MV-4-11 (cell line): Measurements from ENCODE around the gene FCGBP.
A peak's percentile ranks its signal among the peaks of the same experiment; 100 is the strongest.
"Not testable (repeated sequence)": the region's sequence is repeated elsewhere in the genome, so short reads cannot be mapped to it uniquely, and the experiment has no call there.

Experiments used
- DNase-seq: peaks from one replicate; lab custom pipeline; 2025; lab: John Stamatoyannopoulos, UW

FCGBP gene

GRCh38 chr19:39934584-39935363 lies at the start of gene FCGBP:
Gene FCGBP (minus strand): TSS chr19:39934634.
- no peak for DNase-seq

- no peak for DNase-seq
Measured at GRCh38 chr19:39983695-39984300, 49.4 kb upstream of the FCGBP start.

GRCh38 chr19:39982883-39983282 lies 48.4 kb upstream of the FCGBP start:
- no peak for DNase-seq

GRCh38 chr19:39974377-39975155 lies 40.1 kb upstream of the FCGBP start:
- no peak for DNase-seq

GRCh38 chr19:39971380-39972035 lies 37.1 kb upstream of the FCGBP start:
- no peak for DNase-seq

- peak; percentile 100 for DNase-seq
Measured at GRCh38 chr19:39970675-39971379, 36.4 kb upstream of the FCGBP start, which contains the start of gene PSMC4. Gene PSMC4 (plus strand): TSS chr19:39971165. CDS start chr19:39971203, 38 bp downstream.

- peak; percentile 61 for DNase-seq
Measured at GRCh38 chr19:39970425-39970674, 35.9 kb upstream of the FCGBP start.

GRCh38 chr19:39969681-39970424 lies 35.4 kb upstream of the FCGBP start:
- DNase-seq = no peak

- no peak for DNase-seq
Measured at GRCh38 chr19:39969266-39969665, 34.8 kb upstream of the FCGBP start.

- DNase-seq = no peak
Measured at GRCh38 chr19:39968789-39969188, 34.4 kb upstream of the FCGBP start.

- no peak for DNase-seq
Measured at GRCh38 chr19:39967561-39967960, 33.1 kb upstream of the FCGBP start.

GRCh38 chr19:39966617-39967016 lies 32.2 kb upstream of the FCGBP start:
- DNase-seq = no peak

- DNase-seq = no peak
Measured at GRCh38 chr19:39963898-39964297, 29.5 kb upstream of the FCGBP start.

GRCh38 chr19:39959407-39959806 lies 25.0 kb upstream of the FCGBP start:
- DNase-seq = peak; percentile 24

GRCh38 chr19:39958942-39959341 lies 24.5 kb upstream of the FCGBP start:
- not testable (repeated sequence) for DNase-seq

- DNase-seq = not testable (repeated sequence)
Measured at GRCh38 chr19:39957886-39958285, 23.5 kb upstream of the FCGBP start.

- no peak for DNase-seq
Measured at GRCh38 chr19:39953915-39954314, 19.5 kb upstream of the FCGBP start.

GRCh38 chr19:39951686-39952085 lies 17.3 kb upstream of the FCGBP start:
- DNase-seq = peak; percentile 38

GRCh38 chr19:39951065-39951650 lies 16.7 kb upstream of the FCGBP start:
- DNase-seq = no peak

- no peak for DNase-seq
Measured at GRCh38 chr19:39949026-39949747, 14.8 kb upstream of the FCGBP start.
